Cardiac muscle cell (in vitro differentiated cells and primary cell): ENCODE data around the gene RGSL1. TPM values are rescaled to one million over a fixed set of nuclear protein-coding genes. Genes with fewer than 3 reads are reported as not detected.

Experiments
- DNase-seq, 2 donors: peaks; one replicate each; pipeline versions ENCODE4 v3.0.0 to v3.0.0-alpha.2; 2010 to 2017; ENCODE audit warnings: low read depth in 1 of 2, low spot score in 1 of 2
- H3K27ac ChIP-seq: fragments of 200-600 bp; sonication (generic); 2 replicates; pipeline ENCODE4 v1.5.1; 2016
- H3K27me3 ChIP-seq: fragments of 200-600 bp; sonication (generic); 2 replicates; pipeline ENCODE4 v1.6.0; 2016; ENCODE audit warnings: control low read depth
- H3K36me3 ChIP-seq: fragments of 200-600 bp; sonication (generic); 2 replicates; pipeline ENCODE4 v1.5.1; 2016; ENCODE audit warnings: control low read depth
- H3K4me1 ChIP-seq: fragments of 200-600 bp; sonication (generic); 2 replicates; pipeline ENCODE4 v1.8.1; 2017; ENCODE audit warnings: low read depth, mild to moderate bottlenecking, mixed run types
- H3K4me3 ChIP-seq: fragments of 200-600 bp; sonication (generic); 2 replicates; pipeline ENCODE4 v1.5.1; 2016; ENCODE audit warnings: mild to moderate bottlenecking
- H3K9me3 ChIP-seq: fragments of 200-600 bp; sonication (generic); 2 replicates; pipeline ENCODE4 v1.5.1; 2017; ENCODE audit warnings: low read depth, mild to moderate bottlenecking, control low read depth
- CTCF ChIP-seq: IDR thresholded peaks from 2 replicates; pipeline ENCODE4 v1.5.1; 2012; ENCODE audit warnings: low read depth, mild to moderate bottlenecking, low read length
- polyA plus RNA-seq: library from polyadenylated mRNA; unstranded; fragments of >200 nt; fragmentation: Nextera tagmentation; extraction: Ambion mirVana; gene quantifications from 2 replicates; pipeline ENCODE4 v1.2.1, GENCODE V29; 2016
- total RNA-seq: library from RNA; depleted of rRNA; stranded (reverse); fragments of >200 nt; gene quantifications from 2 replicates; pipeline ENCODE4 v1.2.3, GENCODE V29; 2016

Gene RGSL1
- total and polyA plus RNA-seq, 2 experiments from 2014 or later, result not detected

- DNase-seq, result no peak
- H3K4me1 ChIP-seq, result no peaks in the 10 kb centered on the region
- H3K9me3 ChIP-seq, result no peaks in the 10 kb centered on the region
- no peak for TF ChIP-seq CTCF
- no peak overlapping the region for H3K27ac ChIP-seq
- no peaks in the 10 kb centered on the region for H3K36me3 ChIP-seq
- H3K4me3 ChIP-seq, result no peak overlapping the region
- no peaks in the 10 kb centered on the region for H3K27me3 ChIP-seq
Observed at GRCh38 chr1:182408435-182409075, 41.4 kb upstream of the RGSL1 start.

GRCh38 chr1:182410138-182410537 is 39.8 kb upstream of the RGSL1 start:
- Histone ChIP-seq H3K4me1 (no peaks in the 10 kb centered on the region), H3K27me3 (no peaks in the 10 kb centered on the region), H3K27ac (no peak overlapping the region), H3K9me3 (no peaks in the 10 kb centered on the region), H3K36me3 (no peaks in the 10 kb centered on the region), H3K4me3 (no peak overlapping the region)
- no peak for DNase-seq
- TF ChIP-seq CTCF, result no peak

- no peaks in the 10 kb centered on the region for H3K9me3 ChIP-seq
- no peak for TF ChIP-seq CTCF
- H3K4me1 ChIP-seq, result no peaks in the 10 kb centered on the region
- H3K36me3 ChIP-seq, result no peaks in the 10 kb centered on the region
- DNase-seq, result peak in 1 of 2 donors; percentile 17
- H3K4me3 ChIP-seq, result no peak overlapping the region
- no peaks in the 10 kb centered on the region for H3K27me3 ChIP-seq
- no peak overlapping the region for H3K27ac ChIP-seq
Observed at GRCh38 chr1:182410620-182411273, 39.2 kb upstream of the RGSL1 start.

GRCh38 chr1:182413486-182413885 is 36.5 kb upstream of the RGSL1 start:
- Histone ChIP-seq H3K36me3 (no peaks in the 10 kb centered on the region), H3K27me3 (no peaks in the 10 kb centered on the region), H3K27ac (no peak overlapping the region), H3K4me3 (no peak overlapping the region), H3K9me3 (no peaks in the 10 kb centered on the region), H3K4me1 (no peaks in the 10 kb centered on the region)
- no peak for DNase-seq
- TF ChIP-seq CTCF, result no peak

- Histone ChIP-seq H3K4me3 (no peak overlapping the region), H3K27ac (no peak overlapping the region), H3K27me3 (no peaks in the 10 kb centered on the region), H3K4me1 (no peaks in the 10 kb centered on the region), H3K36me3 (no peaks in the 10 kb centered on the region), H3K9me3 (no peaks in the 10 kb centered on the region)
- no peak for TF ChIP-seq CTCF
- no peak for DNase-seq
Observed at GRCh38 chr1:182413969-182414368, 36.0 kb upstream of the RGSL1 start.
